SK-N-SH (cell line): ENCODE data around the gene PWP1. TPM values are rescaled to one million over a fixed set of nuclear protein-coding genes. Genes with fewer than 3 reads are reported as not detected.

Source experiments
- CTCF ChIA-PET: fragments of 300-600, 350-600 bp; formaldehyde crosslinking; extraction: SDS; loops from one replicate; lab custom pipeline; 2021; lab: Yijun Ruan, JAX
- POLR2A ChIA-PET: fragments of 350-600 bp; sonication (Branson Sonifier 250); formaldehyde crosslinking; extraction: SDS; loops from one replicate; lab custom pipeline; 2020; ENCODE audit warnings: antibody characterized with exemption, inconsistent platforms; lab: Yijun Ruan, JAX
- DNase-seq: peaks from one replicate; pipeline ENCODE4 v3.0.0; 2012
- H2AFZ ChIP-seq: fragments of 200-600 bp; sonication (generic); 2 replicates; pipeline ENCODE4 v1.8.1; 2016; ENCODE audit warnings: antibody characterized with exemption, mild to moderate bottlenecking, low read depth
- H3F3A ChIP-seq: fragments of 200-600 bp; sonication (generic); replicated peaks from 2 replicates; pipeline ENCODE3; 2016; ENCODE audit warnings: antibody characterized with exemption, mild to moderate bottlenecking; ENCODE audit not compliant: insufficient read depth
- H3K27ac ChIP-seq, 2 experiments: fragments of 200-500 bp in 1 of 2; fragments of 200-600 bp in 1 of 2; sonication (Bioruptor generic) in 1 of 2; sonication (generic), shearing (Covaris generic) in 1 of 2; 2 replicates each; pipeline versions ENCODE4 v1.5.1 to v1.6.1; 2014 to 2016; ENCODE audit warnings: low read depth in 2 of 2, inconsistent platforms in 1 of 2, low read length in 1 of 2, mild to moderate bottlenecking in 1 of 2, mixed read lengths in 1 of 2
- H3K27me3 ChIP-seq: fragments of 200-600 bp; sonication (generic), shearing (Covaris generic); 2 replicates; pipeline ENCODE4 v1.6.1; 2016; ENCODE audit warnings: mixed run types; ENCODE audit not compliant: insufficient read depth
- H3K36me3 ChIP-seq, 2 experiments: fragments of 200-500 bp in 1 of 2; fragments of 200-600 bp in 1 of 2; sonication (Bioruptor generic) in 1 of 2; sonication (generic) in 1 of 2; replicated peaks in 1 of 2; 2 replicates each; pipeline versions ENCODE3 to v1.5.1; 2014 to 2016; ENCODE audit warnings: low read length in 1 of 2, mild to moderate bottlenecking in 1 of 2; ENCODE audit not compliant: insufficient read depth in 2 of 2, control insufficient read depth in 1 of 2
- H3K4me1 ChIP-seq, 2 experiments: fragments of 200-500 bp in 1 of 2; fragments of 200-600 bp in 1 of 2; sonication (Bioruptor generic) in 1 of 2; sonication (generic), shearing (Covaris generic) in 1 of 2; 2 replicates each; pipeline versions ENCODE4 v1.5.1 to v1.6.1; 2014 to 2016; ENCODE audit warnings: low read depth in 1 of 2, low read length in 1 of 2, mixed run types in 1 of 2; ENCODE audit not compliant: insufficient read depth in 2 of 2, control insufficient read depth in 1 of 2
- H3K4me2 ChIP-seq: fragments of 200-600 bp; sonication (generic), shearing (Covaris generic); 2 replicates; pipeline ENCODE4 v1.6.1; 2017; ENCODE audit warnings: mixed run types
- H3K4me3 ChIP-seq, 2 experiments: fragments of 200-500 bp in 1 of 2; fragments of 200-600 bp in 1 of 2; sonication (Bioruptor generic) in 1 of 2; sonication (generic), shearing (Covaris generic) in 1 of 2; 2 replicates each; pipeline versions ENCODE4 v1.5.1 to v1.8.1; 2014 to 2016; ENCODE audit warnings: low read depth in 2 of 2, inconsistent platforms in 1 of 2, low read length in 1 of 2, mild to moderate bottlenecking in 1 of 2, mixed read lengths in 1 of 2, moderate library complexity in 1 of 2
- H3K79me2 ChIP-seq: fragments of 200-600 bp; sonication (generic); 2 replicates; pipeline ENCODE4 v1.8.1; 2017; ENCODE audit warnings: mild to moderate bottlenecking; ENCODE audit not compliant: insufficient read depth
- H3K9ac ChIP-seq: fragments of 200-600 bp; sonication (generic); 2 replicates; pipeline ENCODE4 v1.6.1; 2017; ENCODE audit warnings: mixed run types
- H3K9me2 ChIP-seq: fragments of 200-600 bp; sonication (generic); 2 replicates; pipeline ENCODE4 v1.6.1; 2017; ENCODE audit warnings: mixed run types
- H3K9me3 ChIP-seq: fragments of 200-600 bp; sonication (generic); 2 replicates; pipeline ENCODE4 v1.6.1; 2017; ENCODE audit warnings: mixed run types, mild to moderate bottlenecking, moderate library complexity
- H4K20me1 ChIP-seq: fragments of 200-600 bp; sonication (generic); 2 replicates; pipeline ENCODE4 v1.6.1; 2017; ENCODE audit warnings: mild to moderate bottlenecking, mixed run types; ENCODE audit not compliant: insufficient read depth
- EP300 ChIP-seq, 2 experiments: IDR thresholded peaks; 2 replicates each; pipeline versions ENCODE4 v1.4.0 to v1.6.1; 2012; ENCODE audit warnings: borderline replicate concordance in 1 of 2, low read depth in 1 of 2, low read length in 1 of 2
- EZH2phosphoT487 ChIP-seq: fragments of 200-600 bp; sonication (generic); IDR thresholded peaks from 2 replicates; pipeline ENCODE4 v1.6.1; 2017; ENCODE audit warnings: low read depth, mixed run types, mild to moderate bottlenecking, antibody characterized with exemption, moderate library complexity, borderline replicate concordance
- GABPA ChIP-seq: IDR thresholded peaks from 2 replicates; pipeline ENCODE4 v1.4.0; 2012; ENCODE audit warnings: low read depth, mild to moderate bottlenecking
- IRF3 ChIP-seq: fragments of 150-350 bp; IDR thresholded peaks from 2 replicates; pipeline ENCODE4 v1.6.1; 2016; ENCODE audit warnings: mild to moderate bottlenecking, low read depth, low read length
- JUND ChIP-seq: IDR thresholded peaks from 2 replicates; pipeline ENCODE4 v1.4.0; 2012
- MEF2A ChIP-seq: IDR thresholded peaks from 2 replicates; pipeline ENCODE4 v1.4.0; 2012; ENCODE audit warnings: low read depth, borderline replicate concordance
- NFIC ChIP-seq: IDR thresholded peaks from 2 replicates; pipeline ENCODE4 v1.4.0; 2012; ENCODE audit warnings: borderline replicate concordance
- RAD21 ChIP-seq: IDR thresholded peaks from 2 replicates; pipeline ENCODE4 v1.6.1; 2012; ENCODE audit warnings: mild to moderate bottlenecking, low read length
- REST ChIP-seq: IDR thresholded peaks from 2 replicates; pipeline ENCODE4 v1.6.1; 2012; ENCODE audit warnings: mild to moderate bottlenecking, low read depth, low read length, moderate library complexity
- YY1 ChIP-seq: IDR thresholded peaks from 2 replicates; pipeline ENCODE4 v1.4.0; 2012; ENCODE audit warnings: low read depth, mild to moderate bottlenecking
- WGBS: methylation state at CpG from one replicate; pipeline ENCODE4 v1.1.6; 2017; ENCODE audit warnings: low lambda C conversion rate; 5-methylcytosine and 5-hydroxymethylcytosine counted together
- polyA plus RNA-seq, 3 experiments: library from polyadenylated mRNA; depleted of rRNA; stranded (reverse); fragments of >200 nt; gene quantifications; 2 replicates each; pipeline ENCODE4 v1.2.3, GENCODE V29; 2012
- TF ChIP-seq, protein P1 (sequence below): IDR thresholded peaks from 2 replicates; pipeline ENCODE4 v1.4.0; 2012; ENCODE audit warnings: low read depth
- TF ChIP-seq, protein P2 (sequence below): IDR thresholded peaks from 2 replicates; pipeline ENCODE4 v1.4.0; 2012; ENCODE audit warnings: low read depth, borderline replicate concordance

PWP1 gene
- polyA plus RNA-seq, 1 of the 3 experiments (the other 2 are of a cell fraction): 129 TPM

GRCh38 chr12:107667464-107667863, 18.1 kb upstream of the PWP1 start:
- no peak for DNase-seq
- Histone ChIP-seq H3K4me3 (no peak overlapping the region), H3K9me2 (no peaks in the 10 kb centered on the region), H3K9ac (no peak overlapping the region), H3K27ac (no peak overlapping the region), H3K4me2 (no peak overlapping the region), H4K20me1 (no peaks in the 10 kb centered on the region), H3K27me3 (no peaks in the 10 kb centered on the region; the same call in 1 of the 2 replicates), H3K79me2 (no peaks in the 10 kb centered on the region), H3K4me1 (peaks cover 0 to 6% of the 10 kb centered on the region in 2 experiments; a peak in 1 of 4 replicates), H2AFZ (no peak overlapping the region), H3K36me3 (no peaks in the 10 kb centered on the region), H3F3A (no peaks in the 10 kb centered on the region)
- POLR2A ChIA-PET: no interaction called here
- WGBS: 51% methylated on average over 4 of the region's 4 CpGs
- no peak for TF ChIP-seq RAD21
- no peak for TF ChIP-seq NFIC
- no peak for TF ChIP-seq EP300 (IDR thresholded peaks at IDR 0.05; ENCODE audit: borderline replicate concordance in 1 of 2, low read depth in 1 of 2, low read length in 1 of 2)
- TF ChIP-seq MEF2A: no peak
- no peak for TF ChIP-seq EZH2phosphoT487
- TF ChIP-seq, all 33 proteins: peak for 0
- CTCF ChIA-PET: interaction anchor here (2.9 kb wide), 1 partner anchor 8 kb away, joined by 15 read pairs; no protein-coding TSS in a partner anchor
- H3K9me3 ChIP-seq: no peaks in the 10 kb centered on the region

DNA sequence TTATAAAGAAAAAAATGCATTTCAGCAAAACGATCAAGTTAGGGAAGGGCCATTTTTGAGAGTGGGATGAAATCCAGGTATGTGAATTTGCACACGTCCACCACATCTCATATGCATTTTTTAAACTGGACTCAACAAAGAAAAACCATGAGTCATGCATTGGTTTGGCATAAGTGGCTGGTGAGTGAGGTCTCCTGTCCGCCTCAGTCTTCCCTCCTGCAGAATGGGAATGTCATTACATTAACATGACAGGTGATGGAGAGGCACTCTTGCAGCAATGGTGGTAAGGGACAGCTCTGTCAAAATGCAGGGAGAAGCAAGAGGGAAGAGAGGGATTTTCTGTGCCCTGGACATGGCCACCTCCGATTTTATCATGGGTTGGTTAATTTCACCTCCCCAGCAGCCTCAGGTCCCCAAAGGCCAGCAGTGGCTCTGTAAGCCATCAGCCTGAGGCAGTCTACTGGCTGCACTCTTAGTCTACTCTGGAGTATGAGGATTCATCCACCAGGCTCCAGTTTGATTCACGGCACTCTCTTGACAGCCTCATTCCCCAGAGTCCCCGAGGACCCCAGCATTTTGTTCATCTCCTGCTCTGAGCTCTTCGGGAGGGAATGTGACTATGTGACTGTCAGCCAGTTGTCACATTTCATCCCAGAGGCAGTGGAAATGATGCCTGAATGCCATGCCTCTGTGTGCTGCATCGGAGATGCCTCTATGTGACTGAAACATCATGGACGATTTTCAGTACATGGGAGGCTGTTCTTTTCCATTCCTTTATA, 17.1 kb upstream of the PWP1 start:
- POLR2A ChIA-PET: no interaction called here
- no peak for DNase-seq

More for the DNA sequence above, 17.1 kb upstream of the PWP1 start:
- Histone ChIP-seq H3K27me3 (no peaks in the 10 kb centered on the region; the same call in 1 of the 2 replicates), H3K4me3 (no peak overlapping the region), H3K9me3 (no peaks in the 10 kb centered on the region), H3K36me3 (no peaks in the 10 kb centered on the region), H3K4me2 (no peak overlapping the region), H3K9me2 (no peaks in the 10 kb centered on the region), H3K4me1 (peaks cover 0 to 6% of the 10 kb centered on the region in 2 experiments; a peak in 1 of 4 replicates), H3K79me2 (no peaks in the 10 kb centered on the region), H4K20me1 (no peaks in the 10 kb centered on the region), H2AFZ (no peak overlapping the region), H3F3A (no peaks in the 10 kb centered on the region), H3K9ac (no peak overlapping the region), H3K27ac (no peak overlapping the region)
- CTCF ChIA-PET: interaction anchor here (0.9 to 2.9 kb wide), 4 partner anchors 7 to 537 kb away, joined by 3 to 15 read pairs (median 4); no protein-coding TSS in a partner anchor
- TF ChIP-seq NFIC (no peak), IRF3 (no peak), GABPA (no peak), REST (no peak), EZH2phosphoT487 (no peak), YY1 (no peak), JUND (no peak)
- TF ChIP-seq, protein P1, sequence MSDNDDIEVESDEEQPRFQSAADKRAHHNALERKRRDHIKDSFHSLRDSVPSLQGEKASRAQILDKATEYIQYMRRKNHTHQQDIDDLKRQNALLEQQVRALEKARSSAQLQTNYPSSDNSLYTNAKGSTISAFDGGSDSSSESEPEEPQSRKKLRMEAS: no peak
- TF ChIP-seq, protein P2, sequence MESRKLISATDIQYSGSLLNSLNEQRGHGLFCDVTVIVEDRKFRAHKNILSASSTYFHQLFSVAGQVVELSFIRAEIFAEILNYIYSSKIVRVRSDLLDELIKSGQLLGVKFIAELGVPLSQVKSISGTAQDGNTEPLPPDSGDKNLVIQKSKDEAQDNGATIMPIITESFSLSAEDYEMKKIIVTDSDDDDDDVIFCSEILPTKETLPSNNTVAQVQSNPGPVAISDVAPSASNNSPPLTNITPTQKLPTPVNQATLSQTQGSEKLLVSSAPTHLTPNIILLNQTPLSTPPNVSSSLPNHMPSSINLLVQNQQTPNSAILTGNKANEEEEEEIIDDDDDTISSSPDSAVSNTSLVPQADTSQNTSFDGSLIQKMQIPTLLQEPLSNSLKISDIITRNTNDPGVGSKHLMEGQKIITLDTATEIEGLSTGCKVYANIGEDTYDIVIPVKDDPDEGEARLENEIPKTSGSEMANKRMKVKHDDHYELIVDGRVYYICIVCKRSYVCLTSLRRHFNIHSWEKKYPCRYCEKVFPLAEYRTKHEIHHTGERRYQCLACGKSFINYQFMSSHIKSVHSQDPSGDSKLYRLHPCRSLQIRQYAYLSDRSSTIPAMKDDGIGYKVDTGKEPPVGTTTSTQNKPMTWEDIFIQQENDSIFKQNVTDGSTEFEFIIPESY: no peak
- WGBS: 37% methylated on average over 9 of the region's 9 CpGs
